Measurements from ENCODE around the gene NDUFAB1. TPM values are rescaled to one million over a fixed set of nuclear protein-coding genes. Genes with fewer than 3 reads are reported as not detected.

The NDUFAB1 gene
- total RNA-seq, 1 experiment from 2014 or later: 136 TPM

DNA sequence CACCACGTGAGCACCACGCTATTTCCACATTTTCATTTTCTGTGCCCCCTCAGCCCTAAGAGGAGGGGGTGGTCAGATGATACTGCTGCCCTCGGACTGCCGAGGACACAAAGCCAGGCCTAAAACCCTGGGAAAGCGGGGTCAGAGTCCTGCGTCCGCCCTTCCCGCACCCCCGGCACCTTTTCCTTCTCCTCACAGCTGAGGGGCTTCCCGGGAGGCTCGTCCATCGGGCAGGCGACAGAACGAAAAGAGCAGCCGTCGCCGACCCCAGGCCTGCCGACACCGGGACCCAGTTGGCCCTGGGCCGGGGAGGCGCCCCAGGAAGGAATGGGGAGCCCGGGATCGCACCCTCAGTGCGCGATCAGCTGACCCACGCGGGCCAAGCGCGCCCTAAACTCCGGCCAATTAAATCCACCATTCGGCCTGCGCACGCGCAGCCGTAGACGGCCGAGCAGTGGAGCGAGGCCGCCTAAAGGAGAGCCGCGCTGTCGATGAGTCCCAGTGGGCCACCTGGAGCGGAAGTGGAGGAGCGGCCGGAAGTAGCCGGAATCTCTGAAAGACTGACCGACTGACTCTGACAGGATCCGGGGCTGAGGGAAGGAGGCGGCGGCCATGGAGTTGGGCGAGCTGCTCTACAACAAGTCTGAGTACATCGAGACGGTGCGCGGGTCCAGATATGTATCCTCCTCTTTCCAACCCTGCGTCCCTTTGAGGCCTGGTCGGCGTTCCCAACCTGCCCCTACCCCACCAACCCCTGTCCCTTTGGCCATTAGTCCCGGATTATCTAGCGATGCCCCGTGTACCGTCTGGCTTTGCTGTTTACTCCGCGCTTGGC is 45.0 kb upstream of the NDUFAB1 start, which contains the start of the genes DCTN5 and PALB2:
Gene DCTN5 (plus strand): TSS at position 536 of the 835 bp plus-strand sequence. CDS start 77 bp downstream, at position 613.
Gene PALB2 (minus strand): TSS at position 380 of the 835 bp plus-strand sequence. CDS start 153 bp downstream, at position 227.
- H3K36me3 ChIP-seq (ENCODE audit: low read depth): peaks cover 24% of the 10 kb centered on the region
- H3K79me2 ChIP-seq (ENCODE audit: low read depth): peaks cover 61% of the 10 kb centered on the region
- BruUV-seq (replicated peaks): no TSS peak
- peak; percentile 90 to 93 for DNase-seq
- peaks cover 5% of the 10 kb centered on the region; the same call in 1 of the 2 replicates for H3F3A ChIP-seq (ENCODE audit: insufficient read depth, low read depth)
- POLR2A ChIA-PET (ENCODE audit: unreplicated experiment): interaction anchor here (0.5 kb wide), 1 partner anchor 27 kb away, joined by 3 read pairs; no protein-coding TSS in a partner anchor
- TF ChIP-seq, protein P1, sequence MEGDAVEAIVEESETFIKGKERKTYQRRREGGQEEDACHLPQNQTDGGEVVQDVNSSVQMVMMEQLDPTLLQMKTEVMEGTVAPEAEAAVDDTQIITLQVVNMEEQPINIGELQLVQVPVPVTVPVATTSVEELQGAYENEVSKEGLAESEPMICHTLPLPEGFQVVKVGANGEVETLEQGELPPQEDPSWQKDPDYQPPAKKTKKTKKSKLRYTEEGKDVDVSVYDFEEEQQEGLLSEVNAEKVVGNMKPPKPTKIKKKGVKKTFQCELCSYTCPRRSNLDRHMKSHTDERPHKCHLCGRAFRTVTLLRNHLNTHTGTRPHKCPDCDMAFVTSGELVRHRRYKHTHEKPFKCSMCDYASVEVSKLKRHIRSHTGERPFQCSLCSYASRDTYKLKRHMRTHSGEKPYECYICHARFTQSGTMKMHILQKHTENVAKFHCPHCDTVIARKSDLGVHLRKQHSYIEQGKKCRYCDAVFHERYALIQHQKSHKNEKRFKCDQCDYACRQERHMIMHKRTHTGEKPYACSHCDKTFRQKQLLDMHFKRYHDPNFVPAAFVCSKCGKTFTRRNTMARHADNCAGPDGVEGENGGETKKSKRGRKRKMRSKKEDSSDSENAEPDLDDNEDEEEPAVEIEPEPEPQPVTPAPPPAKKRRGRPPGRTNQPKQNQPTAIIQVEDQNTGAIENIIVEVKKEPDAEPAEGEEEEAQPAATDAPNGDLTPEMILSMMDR (conservative IDR thresholded peaks at IDR 0.05): no peak
- TF ChIP-seq EZH2 (IDR thresholded peaks at IDR 0.05; ENCODE audit: low read depth): no peak
- intact Hi-C loops (cut with micrococcal nuclease; ENCODE audit: unreplicated experiment): loop anchor here (1.0 to 5.0 kb wide), 2 partner anchors 44 to 84 kb away; partner anchors contain the start of genes EARS2, NDUFAB1 and UBFD1
- peaks cover 2% of the 10 kb centered on the region; the same call in 1 of the 2 replicates for H4K20me1 ChIP-seq (ENCODE audit: insufficient read depth)
- H3K4me2 ChIP-seq: peak within 1 kb of the TSS; percentile 96
- H3K27ac ChIP-seq: peak within 1 kb of the TSS; percentile 38
- H2AFZ ChIP-seq: peak within 1 kb of the TSS; percentile 97
- H3K4me1 ChIP-seq (replicated peaks; ENCODE audit: insufficient read depth): peaks cover 14% of the 10 kb centered on the region
- no peaks in the 10 kb centered on the region for H3K27me3 ChIP-seq (ENCODE audit: insufficient read depth, low read depth)
- CTCF ChIA-PET: interaction anchor here (0.5 kb wide), 1 partner anchor 513 kb away, joined by 9 read pairs; no protein-coding TSS in a partner anchor
- peak within 1 kb of the TSS; percentile 87 for H3K4me3 ChIP-seq
- no peaks in the 10 kb centered on the region for H3K9me2 ChIP-seq (ENCODE audit: insufficient read depth)
- H3K9me3 ChIP-seq (ENCODE audit: insufficient read depth, low read depth): no peaks in the 10 kb centered on the region

DNA sequence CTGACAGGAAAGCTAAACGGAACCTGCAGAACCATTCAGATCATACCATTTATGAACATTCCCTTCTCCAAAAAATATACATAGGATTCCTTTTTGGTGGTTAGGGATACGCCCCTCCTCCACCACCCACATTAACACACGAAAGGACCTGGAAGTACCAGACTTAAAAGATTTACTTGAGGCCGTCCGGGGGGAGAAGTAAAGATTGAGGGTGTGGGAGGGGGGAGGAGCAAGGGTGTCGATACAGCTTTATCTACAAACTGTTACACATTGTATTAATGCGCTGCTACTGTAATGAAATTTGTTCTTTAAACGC is 44.5 kb upstream of the NDUFAB1 start:
- H3K79me2 ChIP-seq (ENCODE audit: low read depth): peaks cover 55% of the 10 kb centered on the region
- H4K20me1 ChIP-seq (ENCODE audit: insufficient read depth): no peaks in the 10 kb centered on the region
- TF ChIP-seq, protein P1 (conservative IDR thresholded peaks at IDR 0.05): no peak
- TF ChIP-seq EZH2 (IDR thresholded peaks at IDR 0.05; ENCODE audit: low read depth): no peak
- no TSS peak for BruUV-seq (replicated peaks)
- H3K27me3 ChIP-seq (ENCODE audit: insufficient read depth, low read depth): no peaks in the 10 kb centered on the region
- peak overlapping the region; percentile 38; the same call in 1 of the 2 replicates for H3K27ac ChIP-seq
- peak overlapping the region; percentile 97 for H2AFZ ChIP-seq
- peak overlapping the region; percentile 87 for H3K4me3 ChIP-seq
- H3K9me2 ChIP-seq (ENCODE audit: insufficient read depth): no peaks in the 10 kb centered on the region
- peaks cover 5% of the 10 kb centered on the region; the same call in 1 of the 2 replicates for H3F3A ChIP-seq (ENCODE audit: insufficient read depth, low read depth)
- peaks cover 14% of the 10 kb centered on the region for H3K4me1 ChIP-seq (replicated peaks; ENCODE audit: insufficient read depth)
- H3K36me3 ChIP-seq (ENCODE audit: low read depth): peaks cover 23% of the 10 kb centered on the region
- no peak for DNase-seq
- H3K9me3 ChIP-seq (ENCODE audit: insufficient read depth, low read depth): no peaks in the 10 kb centered on the region
- ChIA-PET POLR2A (ENCODE audit: unreplicated experiment) (no interaction called here), CTCF (interaction anchor here (0.5 kb wide), 1 partner anchor 222 kb away, joined by 4 read pairs; no protein-coding TSS in a partner anchor)
- peak overlapping the region; percentile 96 for H3K4me2 ChIP-seq
- intact Hi-C loops (cut with micrococcal nuclease; ENCODE audit: unreplicated experiment): loop anchor here (5.0 kb wide), 1 partner anchor 43 kb away; the partner anchor contains the start of gene NDUFAB1

DNA sequence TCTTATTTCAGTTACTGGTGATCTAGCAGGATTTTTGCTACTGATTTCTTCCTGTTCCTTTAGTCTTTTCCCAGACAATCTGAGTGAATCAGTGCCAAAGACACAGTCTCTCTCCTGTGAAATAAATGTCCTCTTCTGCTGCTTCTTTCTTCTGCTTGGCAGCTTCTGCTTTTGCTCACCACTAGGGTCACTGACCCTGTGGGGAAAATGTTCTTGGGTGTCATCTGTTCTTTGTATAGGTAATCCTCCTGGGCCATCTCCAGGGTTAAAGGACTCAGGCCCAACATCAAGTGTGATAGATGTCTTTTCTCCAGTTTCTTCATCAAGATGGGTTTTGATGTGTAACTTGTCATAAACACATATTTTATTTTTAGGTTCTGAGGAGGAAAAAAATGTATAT is 39.8 kb upstream of the NDUFAB1 start:
- no peak overlapping the region for H3K4me3 ChIP-seq
- ChIA-PET POLR2A (ENCODE audit: unreplicated experiment) (no interaction called here), CTCF (no interaction called here)
- H4K20me1 ChIP-seq (ENCODE audit: insufficient read depth): no peaks in the 10 kb centered on the region
- no peak overlapping the region for H3K4me2 ChIP-seq
- no peak overlapping the region for H3K27ac ChIP-seq
- H3K27me3 ChIP-seq (ENCODE audit: insufficient read depth, low read depth): no peaks in the 10 kb centered on the region
- peaks cover 8% of the 10 kb centered on the region for H3F3A ChIP-seq (ENCODE audit: insufficient read depth, low read depth)
- no peak for DNase-seq
- H3K9me2 ChIP-seq (ENCODE audit: insufficient read depth): no peaks in the 10 kb centered on the region
- intact Hi-C loops (cut with micrococcal nuclease; ENCODE audit: unreplicated experiment): no loop called here
- no peak for TF ChIP-seq EZH2 (IDR thresholded peaks at IDR 0.05; ENCODE audit: low read depth)
- TF ChIP-seq, protein P1 (conservative IDR thresholded peaks at IDR 0.05): no peak
- BruUV-seq (replicated peaks): no TSS peak
- no peaks in the 10 kb centered on the region for H3K9me3 ChIP-seq (ENCODE audit: insufficient read depth, low read depth)
- H2AFZ ChIP-seq: no peak overlapping the region
- peaks cover 29% of the 10 kb centered on the region for H3K36me3 ChIP-seq (ENCODE audit: low read depth)
- H3K79me2 ChIP-seq (ENCODE audit: low read depth): peaks cover 24% of the 10 kb centered on the region
- H3K4me1 ChIP-seq (replicated peaks; ENCODE audit: insufficient read depth): peaks cover 5% of the 10 kb centered on the region; the same call in 1 of the 2 replicates

Measured in PC-9 (cell line).